Chondrocyte (in vitro differentiated cells): ENCODE measurements around the gene SREBF2. TPM values are rescaled to one million over a fixed set of nuclear protein-coding genes. Genes with fewer than 3 reads are reported as not detected.

Experiments
- DNase-seq: peaks from one replicate; pipeline ENCODE4 v3.0.0; 2021; ENCODE audit warnings: mixed read lengths, low spot score
- H3K27ac Mint-ChIP-seq: one replicate; pipeline ENCODE4 v1.8.0; 2021; ENCODE audit warnings: mild to moderate bottlenecking, moderate library complexity, mixed read lengths; ENCODE audit not compliant: unreplicated experiment
- H3K27me3 Mint-ChIP-seq: 2 replicates; pipeline ENCODE4 v1.8.0; 2021; ENCODE audit warnings: low read depth, mixed read lengths
- H3K36me3 Mint-ChIP-seq: 2 replicates; pipeline ENCODE4 v1.8.0; 2021; ENCODE audit warnings: low read depth, mixed read lengths
- H3K4me1 Mint-ChIP-seq: 2 replicates; pipeline ENCODE4 v1.8.0; 2021; ENCODE audit warnings: low read depth, mild to moderate bottlenecking, mixed read lengths
- H3K4me3 Mint-ChIP-seq: one replicate; pipeline ENCODE4 v1.8.0; 2021; ENCODE audit warnings: mild to moderate bottlenecking, moderate library complexity, mixed read lengths; ENCODE audit not compliant: unreplicated experiment
- H3K9me3 Mint-ChIP-seq: 2 replicates; pipeline ENCODE4 v1.8.0; 2021; ENCODE audit warnings: low read depth, mixed read lengths
- total RNA-seq: library from RNA; stranded (reverse); gene quantifications from 3 replicates; pipeline ENCODE4 v1.2.1, GENCODE V29; 2021
- TF ChIP-seq, protein P1 (sequence below): fragments of 200-600 bp; sonication (generic); IDR thresholded peaks from 2 replicates; pipeline ENCODE4 v1.5.0; 2021; ENCODE audit warnings: antibody characterized with exemption, mild to moderate bottlenecking, moderate library complexity

SREBF2 gene
- total RNA-seq, 1 donor from 2014 or later: 106 TPM

DNA sequence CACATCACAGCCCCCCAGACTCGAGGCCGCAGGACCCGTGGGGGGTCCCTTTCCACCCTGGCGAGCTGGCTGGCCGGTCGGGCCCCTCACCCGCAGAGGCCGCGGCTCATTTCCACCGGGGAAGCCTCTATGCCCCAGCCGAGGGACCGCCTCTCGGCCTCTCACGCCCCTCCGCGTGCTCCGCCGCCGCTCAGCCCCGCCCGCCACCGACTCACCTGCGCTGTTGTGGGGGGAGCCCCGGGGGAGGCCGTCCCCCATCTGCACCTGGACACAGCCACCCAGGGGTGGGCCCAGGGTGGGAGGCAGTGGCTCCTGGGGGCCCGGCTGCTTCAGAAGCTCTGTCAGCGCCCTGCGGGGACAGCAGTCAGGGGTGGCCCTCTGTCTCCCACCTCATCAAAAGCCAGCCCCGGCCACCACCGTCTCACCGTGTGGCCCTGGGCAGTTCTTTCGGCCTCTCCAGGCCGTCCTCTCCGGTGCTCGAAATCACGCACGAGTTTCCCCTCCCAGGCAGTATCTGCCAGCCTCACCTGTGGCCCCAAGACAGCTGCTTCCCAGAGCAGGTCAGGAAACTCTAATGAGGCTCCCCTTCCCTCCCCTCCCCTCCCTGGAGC lies 78.2 kb downstream of the SREBF2 start:
- TF ChIP-seq, protein P1, sequence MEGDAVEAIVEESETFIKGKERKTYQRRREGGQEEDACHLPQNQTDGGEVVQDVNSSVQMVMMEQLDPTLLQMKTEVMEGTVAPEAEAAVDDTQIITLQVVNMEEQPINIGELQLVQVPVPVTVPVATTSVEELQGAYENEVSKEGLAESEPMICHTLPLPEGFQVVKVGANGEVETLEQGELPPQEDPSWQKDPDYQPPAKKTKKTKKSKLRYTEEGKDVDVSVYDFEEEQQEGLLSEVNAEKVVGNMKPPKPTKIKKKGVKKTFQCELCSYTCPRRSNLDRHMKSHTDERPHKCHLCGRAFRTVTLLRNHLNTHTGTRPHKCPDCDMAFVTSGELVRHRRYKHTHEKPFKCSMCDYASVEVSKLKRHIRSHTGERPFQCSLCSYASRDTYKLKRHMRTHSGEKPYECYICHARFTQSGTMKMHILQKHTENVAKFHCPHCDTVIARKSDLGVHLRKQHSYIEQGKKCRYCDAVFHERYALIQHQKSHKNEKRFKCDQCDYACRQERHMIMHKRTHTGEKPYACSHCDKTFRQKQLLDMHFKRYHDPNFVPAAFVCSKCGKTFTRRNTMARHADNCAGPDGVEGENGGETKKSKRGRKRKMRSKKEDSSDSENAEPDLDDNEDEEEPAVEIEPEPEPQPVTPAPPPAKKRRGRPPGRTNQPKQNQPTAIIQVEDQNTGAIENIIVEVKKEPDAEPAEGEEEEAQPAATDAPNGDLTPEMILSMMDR: no peak
- H3K9me3 Mint-ChIP-seq: no peaks in the 10 kb centered on the region
- H3K4me1 Mint-ChIP-seq: peaks cover 2% of the 10 kb centered on the region
- no peak overlapping the region for H3K27ac Mint-ChIP-seq
- H3K27me3 Mint-ChIP-seq: peaks cover 30% of the 10 kb centered on the region
- H3K4me3 Mint-ChIP-seq: no peak overlapping the region
- no peaks in the 10 kb centered on the region for H3K36me3 Mint-ChIP-seq
- no peak for DNase-seq

DNA sequence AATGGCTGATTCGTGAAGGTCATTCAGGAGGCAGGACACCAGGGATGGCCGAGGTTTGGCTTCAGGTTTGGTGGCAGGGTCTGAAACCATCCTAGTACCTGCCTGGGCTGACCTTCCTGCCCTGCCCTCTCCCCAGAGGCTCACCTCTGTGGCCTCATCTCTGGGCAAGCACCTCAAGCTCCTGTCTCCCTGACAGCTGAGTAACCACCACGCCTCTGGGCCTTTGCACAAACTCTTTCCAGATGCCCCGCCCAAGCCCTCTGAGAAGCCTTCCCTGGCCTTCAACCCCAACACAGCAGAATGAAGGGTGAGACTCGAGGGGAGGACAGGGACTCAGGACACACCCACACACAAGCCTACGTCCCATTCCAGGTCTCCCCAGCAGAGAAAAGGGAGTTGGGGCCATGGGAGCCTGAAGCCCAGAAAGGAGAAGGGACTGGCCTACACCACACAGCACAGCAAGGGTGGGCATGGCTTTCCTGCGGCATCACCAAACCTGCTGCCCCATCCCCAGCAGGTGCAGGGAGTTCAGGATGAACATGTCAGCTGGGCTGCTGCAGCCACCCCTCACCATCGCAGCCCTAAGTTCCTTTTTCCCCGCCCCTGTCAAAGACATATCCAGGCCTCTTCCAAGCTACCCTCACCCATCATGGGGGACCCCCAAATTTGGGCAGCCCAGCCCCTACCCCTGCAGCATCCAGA lies 79.6 kb downstream of the SREBF2 start:
- DNase-seq: no peak
- TF ChIP-seq, protein P1: no peak
- no peak overlapping the region for H3K4me3 Mint-ChIP-seq
- no peak overlapping the region for H3K27ac Mint-ChIP-seq
- no peaks in the 10 kb centered on the region for H3K36me3 Mint-ChIP-seq
- H3K4me1 Mint-ChIP-seq: peaks cover 2% of the 10 kb centered on the region
- peaks cover 37% of the 10 kb centered on the region for H3K27me3 Mint-ChIP-seq
- no peaks in the 10 kb centered on the region for H3K9me3 Mint-ChIP-seq

DNA sequence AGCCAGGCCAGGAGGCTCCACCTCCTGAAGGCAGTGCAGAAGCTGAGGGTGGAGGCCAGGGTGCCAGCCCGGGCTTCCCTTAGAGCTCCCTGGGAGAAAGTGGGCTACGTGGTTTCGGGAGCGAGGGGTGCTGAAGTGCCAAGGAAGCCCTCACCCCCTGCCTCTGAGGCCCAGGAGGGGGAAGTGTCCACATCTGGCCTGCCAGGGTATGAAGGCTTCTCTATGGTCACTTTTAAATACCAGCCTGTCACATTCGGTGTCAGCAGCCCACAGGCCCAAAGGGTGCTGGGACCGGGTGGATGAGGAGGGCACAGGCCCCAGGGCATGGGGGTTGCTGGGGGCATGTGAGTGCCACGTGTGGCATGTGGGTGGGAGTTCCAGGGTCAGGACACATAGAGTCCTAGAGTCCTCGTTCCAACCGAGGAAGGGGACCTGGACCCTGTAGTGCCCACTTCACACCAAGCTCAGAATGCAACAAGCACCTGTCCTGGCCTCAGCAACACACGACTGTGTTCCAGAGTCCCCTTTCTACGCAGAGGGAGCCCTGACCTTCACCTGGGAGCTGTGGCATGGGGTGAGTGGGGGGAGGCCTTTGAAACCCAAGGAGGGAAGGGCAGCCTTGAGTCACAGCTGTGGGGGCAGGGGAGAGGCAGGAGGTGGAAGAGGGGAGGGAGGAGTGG lies 80.3 kb downstream of the SREBF2 start:
- no peak overlapping the region for H3K4me3 Mint-ChIP-seq
- TF ChIP-seq, protein P1: no peak
- H3K9me3 Mint-ChIP-seq: no peaks in the 10 kb centered on the region
- H3K4me1 Mint-ChIP-seq: peaks cover 6% of the 10 kb centered on the region
- no peaks in the 10 kb centered on the region for H3K36me3 Mint-ChIP-seq
- H3K27me3 Mint-ChIP-seq: peaks cover 39% of the 10 kb centered on the region
- H3K27ac Mint-ChIP-seq: no peak overlapping the region
- DNase-seq: no peak

DNA sequence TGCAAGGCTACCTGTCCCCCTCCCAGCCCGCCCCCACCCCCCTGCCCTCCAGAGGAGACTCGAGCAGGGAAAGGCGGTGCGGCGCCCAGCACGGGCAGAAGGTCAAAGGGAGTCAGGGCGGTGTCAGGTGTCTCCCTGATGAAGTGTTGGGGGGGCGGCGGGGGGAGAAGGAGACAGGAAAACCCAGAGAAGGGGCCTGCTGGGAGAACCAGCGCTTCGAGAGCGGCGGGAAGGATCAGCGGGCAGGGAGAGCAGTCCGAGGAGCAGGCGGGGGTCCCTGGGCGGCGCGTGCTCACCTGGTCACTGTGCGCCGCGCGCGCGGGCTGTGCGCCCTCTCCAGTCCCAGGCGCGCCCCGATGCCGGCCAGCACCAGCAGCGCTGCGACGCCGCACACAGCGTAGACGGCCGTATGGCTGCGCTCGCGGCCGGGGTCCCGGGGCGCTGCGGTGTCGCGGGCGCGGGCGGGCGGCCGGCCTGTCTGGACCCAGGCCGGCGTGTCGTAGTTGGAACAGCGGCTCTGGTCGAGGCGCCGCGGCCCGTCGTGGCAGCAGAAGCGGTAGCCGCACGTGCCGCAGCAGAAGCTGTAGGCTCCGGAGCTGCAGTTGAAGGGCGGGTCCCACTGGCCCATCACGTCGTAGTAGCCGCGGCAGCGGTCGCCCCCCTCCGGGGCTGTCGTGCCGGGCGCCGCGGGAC lies 81.1 kb downstream of the SREBF2 start:
- H3K27me3 Mint-ChIP-seq: peaks cover 40% of the 10 kb centered on the region
- peaks cover 10% of the 10 kb centered on the region for H3K4me1 Mint-ChIP-seq

More for the DNA sequence above, 81.1 kb downstream of the SREBF2 start:
- no peaks in the 10 kb centered on the region for H3K36me3 Mint-ChIP-seq
- no peak overlapping the region for H3K4me3 Mint-ChIP-seq
- no peak for DNase-seq
- H3K27ac Mint-ChIP-seq: no peak overlapping the region
- no peaks in the 10 kb centered on the region for H3K9me3 Mint-ChIP-seq
- TF ChIP-seq, protein P1: no peak
